ENCODE data around the gene MICAL2. TPM values are rescaled to one million over a fixed set of nuclear protein-coding genes. Genes with fewer than 3 reads are reported as not detected.

MICAL2 gene
- total and polyA plus RNA-seq, 8 donors = 4.8 to 38.8 (median 26.5) TPM

- DNase-seq (no peak), FAIRE-seq (no peak), ATAC-seq (no peak)
- Histone ChIP-seq H3K36me3 (no peaks in the 10 kb centered on the region), H3K9me3 (no peaks in the 10 kb centered on the region), H3K4me1 (peaks cover 0 to 8% (median 5%) of the 10 kb centered on the region in 3 donors), H3K4me3 (no peak overlapping the region), H3K27me3 (no peaks in the 10 kb centered on the region), H3K27ac (no peak overlapping the region)
- TF ChIP-seq, protein P1, sequence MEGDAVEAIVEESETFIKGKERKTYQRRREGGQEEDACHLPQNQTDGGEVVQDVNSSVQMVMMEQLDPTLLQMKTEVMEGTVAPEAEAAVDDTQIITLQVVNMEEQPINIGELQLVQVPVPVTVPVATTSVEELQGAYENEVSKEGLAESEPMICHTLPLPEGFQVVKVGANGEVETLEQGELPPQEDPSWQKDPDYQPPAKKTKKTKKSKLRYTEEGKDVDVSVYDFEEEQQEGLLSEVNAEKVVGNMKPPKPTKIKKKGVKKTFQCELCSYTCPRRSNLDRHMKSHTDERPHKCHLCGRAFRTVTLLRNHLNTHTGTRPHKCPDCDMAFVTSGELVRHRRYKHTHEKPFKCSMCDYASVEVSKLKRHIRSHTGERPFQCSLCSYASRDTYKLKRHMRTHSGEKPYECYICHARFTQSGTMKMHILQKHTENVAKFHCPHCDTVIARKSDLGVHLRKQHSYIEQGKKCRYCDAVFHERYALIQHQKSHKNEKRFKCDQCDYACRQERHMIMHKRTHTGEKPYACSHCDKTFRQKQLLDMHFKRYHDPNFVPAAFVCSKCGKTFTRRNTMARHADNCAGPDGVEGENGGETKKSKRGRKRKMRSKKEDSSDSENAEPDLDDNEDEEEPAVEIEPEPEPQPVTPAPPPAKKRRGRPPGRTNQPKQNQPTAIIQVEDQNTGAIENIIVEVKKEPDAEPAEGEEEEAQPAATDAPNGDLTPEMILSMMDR (IDR thresholded peaks at IDR 0.05) = no peak
- 59 to 62% methylated on average over 3 of the region's 3 CpGs for WGBS, 2 donors
- intact Hi-C loops (cut with DNase I) = no loop called here
Measured at GRCh38 chr11:12177739-12178338, 67.4 kb downstream of the MICAL2 start.

DNA sequence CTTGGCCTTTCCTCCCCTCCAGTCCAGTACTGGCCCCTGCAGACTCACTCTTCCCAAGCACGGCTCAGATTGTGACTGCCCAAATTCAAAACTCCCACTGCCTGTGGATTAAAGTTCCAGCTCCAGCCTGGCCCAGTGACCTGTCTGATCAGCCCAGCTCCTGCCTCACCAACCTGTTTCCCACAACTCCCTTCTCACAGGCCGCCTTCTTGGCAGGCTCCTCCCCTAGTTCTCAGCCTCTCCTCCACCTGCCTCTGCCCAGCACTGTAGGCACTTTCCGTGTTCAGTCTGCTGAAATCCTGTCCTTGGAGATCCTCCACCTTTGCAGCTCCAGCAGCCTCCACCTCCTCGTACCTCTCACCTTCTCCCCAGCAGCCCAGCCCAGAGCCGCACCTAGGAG lies 68.6 kb downstream of the MICAL2 start:
- TF ChIP-seq, protein P1 (IDR thresholded peaks at IDR 0.05) = no peak
- H3K36me3 ChIP-seq = no peaks in the 10 kb centered on the region
- DNase-seq (peak in 5 of 6 donors; percentile 78 to 88 (median 80)), ATAC-seq (peak; percentile 94 to 99 (median 98)), FAIRE-seq (no peak)
- no peaks in the 10 kb centered on the region for H3K27me3 ChIP-seq
- H3K9me3 ChIP-seq = no peaks in the 10 kb centered on the region
- H3K4me3 ChIP-seq = no peak overlapping the region
- H3K27ac ChIP-seq = peak overlapping the region; percentile 24 to 61 (median 49)
- intact Hi-C loops (cut with DNase I) = no loop called here
- peaks cover 0 to 11% (median 8%) of the 10 kb centered on the region in 3 donors for H3K4me1 ChIP-seq
- 34 to 47% methylated on average over 5 of the region's 5 CpGs for WGBS, 2 donors

GRCh38 chr11:12179531-12179930 lies 69.1 kb downstream of the MICAL2 start:
- no peak for DNase-seq
- Histone ChIP-seq H3K9me3 (no peaks in the 10 kb centered on the region), H3K36me3 (no peaks in the 10 kb centered on the region), H3K4me3 (no peak overlapping the region), H3K4me1 (peaks cover 0 to 11% (median 8%) of the 10 kb centered on the region in 3 donors), H3K27ac (peak overlapping the region; percentile 24 to 61 (median 49)), H3K27me3 (no peaks in the 10 kb centered on the region)
- no peak for FAIRE-seq
- intact Hi-C loops (cut with DNase I) = no loop called here
- ATAC-seq = peak; percentile 31 to 42 (median 36)
- WGBS, 2 donors = 41 to 44% methylated on average over 4 of the region's 4 CpGs
- TF ChIP-seq, protein P1 (IDR thresholded peaks at IDR 0.05) = no peak

DNA sequence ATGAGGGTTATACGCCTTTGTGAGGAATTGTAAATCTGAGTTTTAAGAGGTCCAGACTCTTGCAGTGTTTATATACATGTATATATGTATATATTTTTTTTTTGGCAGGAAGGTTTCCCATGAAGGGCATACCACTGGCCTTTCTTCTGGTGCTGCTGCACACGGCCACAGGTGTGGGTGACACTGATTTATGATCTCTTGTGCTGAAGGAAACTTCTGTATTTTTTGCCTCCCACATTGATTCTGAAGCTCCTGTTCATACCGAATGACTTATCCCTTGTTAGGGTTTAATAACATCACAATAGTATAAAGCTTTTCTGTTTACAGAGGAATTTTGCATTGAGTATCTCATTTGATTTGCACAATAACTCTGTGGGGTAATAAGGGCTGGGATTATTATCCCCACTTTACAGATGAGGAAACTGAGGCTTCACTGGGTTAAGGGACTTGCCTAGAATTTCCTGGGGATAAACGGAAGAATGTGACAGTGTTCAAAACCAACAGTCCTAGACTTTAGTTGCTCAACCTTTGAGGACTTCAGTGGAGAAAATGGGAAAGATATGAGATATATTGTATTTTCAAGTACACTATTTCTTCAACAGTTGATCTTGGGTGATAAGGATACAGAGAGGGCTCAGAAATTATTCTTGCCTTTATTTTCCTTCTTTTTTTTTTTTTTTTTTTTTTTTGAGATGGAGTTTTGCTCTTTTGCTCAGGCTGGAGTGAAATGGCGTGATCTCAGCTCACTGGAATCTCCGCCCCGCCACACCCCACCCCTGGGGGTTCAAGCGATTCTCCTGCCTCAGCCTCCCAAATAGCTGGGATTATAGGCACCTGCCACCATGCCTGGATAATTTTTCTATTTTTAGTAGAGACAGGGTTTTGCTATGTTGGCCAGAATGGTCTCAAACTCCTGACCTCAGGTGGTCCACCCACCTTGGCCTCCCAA lies 70.1 kb downstream of the MICAL2 start:
- H3K36me3 ChIP-seq = no peaks in the 10 kb centered on the region
- TF ChIP-seq, protein P1 (IDR thresholded peaks at IDR 0.05) = no peak
- WGBS, 2 donors = 71 to 74% methylated on average over 8 of the region's 8 CpGs
- FAIRE-seq = no peak
- intact Hi-C loops (cut with DNase I) = no loop called here
- no peak overlapping the region for H3K27ac ChIP-seq
- H3K4me3 ChIP-seq = no peak overlapping the region
- H3K4me1 ChIP-seq = peaks cover 0 to 11% (median 8%) of the 10 kb centered on the region in 3 donors
- DNase-seq = no peak
- ATAC-seq = no peak
- no peaks in the 10 kb centered on the region for H3K9me3 ChIP-seq
- H3K27me3 ChIP-seq = no peaks in the 10 kb centered on the region
